OCI-LY1 (cell line): ENCODE measurements around the gene FNDC11.

Experiments
- H2AFZ ChIP-seq: fragments of 200-600 bp; sonication (generic), shearing (Covaris generic); 2 replicates; pipeline ENCODE4 v1.6.0; 2014; ENCODE audit warnings: antibody characterized with exemption, mild to moderate bottlenecking, low read length
- H3F3A ChIP-seq: fragments of 200-600 bp; sonication (generic), shearing (Covaris generic); 2 replicates; pipeline ENCODE4 v1.6.0; 2014; ENCODE audit warnings: mild to moderate bottlenecking, antibody characterized with exemption, low read length, moderate library complexity; ENCODE audit not compliant: insufficient read depth
- H3K27ac ChIP-seq: fragments of 200-600 bp; sonication (generic); 2 replicates; pipeline ENCODE4 v1.5.1; 2014; ENCODE audit warnings: low read length, mixed run types, mild to moderate bottlenecking, low read depth; ENCODE audit not compliant: poor library complexity, severe bottlenecking
- H3K27me3 ChIP-seq: fragments of 200-600 bp; sonication (generic); 2 replicates; pipeline ENCODE4 v1.6.0; 2014; ENCODE audit warnings: antibody characterized with exemption, mild to moderate bottlenecking, low read length, moderate library complexity; ENCODE audit not compliant: insufficient read depth
- H3K36me3 ChIP-seq: fragments of 200-600 bp; sonication (generic); 2 replicates; pipeline ENCODE4 v1.6.1; 2014; ENCODE audit warnings: mild to moderate bottlenecking, antibody characterized with exemption, low read length, moderate library complexity, mixed read lengths; ENCODE audit not compliant: insufficient read depth
- H3K4me1 ChIP-seq: fragments of 200-600 bp; sonication (generic); 2 replicates; pipeline ENCODE4 v1.5.1; 2014; ENCODE audit warnings: mild to moderate bottlenecking, low read length, moderate library complexity; ENCODE audit not compliant: insufficient read depth, severe bottlenecking
- H3K4me2 ChIP-seq: fragments of 200-600 bp; sonication (generic), shearing (Covaris generic); 2 replicates; pipeline ENCODE4 v1.6.1; 2014; ENCODE audit warnings: low read length
- H3K4me3 ChIP-seq: fragments of 200-600 bp; sonication (generic); 2 replicates; pipeline ENCODE4 v1.5.1; 2014; ENCODE audit warnings: low read length, low read depth, mild to moderate bottlenecking, mixed read lengths; ENCODE audit not compliant: poor library complexity, severe bottlenecking
- H3K79me2 ChIP-seq: fragments of 200-600 bp; shearing (Covaris generic); 2 replicates; pipeline ENCODE4 v1.6.1; 2016; ENCODE audit warnings: mixed run types, low read length, mixed read lengths; ENCODE audit not compliant: insufficient read depth
- H3K9ac ChIP-seq: fragments of 200-600 bp; sonication (generic), shearing (Covaris generic); 2 replicates; pipeline ENCODE4 v1.6.1; 2014; ENCODE audit warnings: mild to moderate bottlenecking, low read length, mixed read lengths
- H3K9me2 ChIP-seq: fragments of 200-600 bp; sonication (generic), shearing (Covaris generic); 2 replicates; pipeline ENCODE4 v1.6.1; 2014; ENCODE audit warnings: low read depth, mild to moderate bottlenecking, low read length, mixed read lengths
- H3K9me3 ChIP-seq: fragments of 200-600 bp; shearing (Covaris generic); 2 replicates; pipeline ENCODE4 v1.6.1; 2014; ENCODE audit warnings: low read length, mixed read lengths
- H4K20me1 ChIP-seq: fragments of 200-600 bp; sonication (generic), shearing (Covaris generic); 2 replicates; pipeline ENCODE4 v1.6.0; 2016; ENCODE audit warnings: mild to moderate bottlenecking, low read length; ENCODE audit not compliant: insufficient read depth
- CTCF ChIP-seq: fragments of 200-600 bp; sonication (generic), shearing (Covaris generic); IDR thresholded peaks from 2 replicates; pipeline ENCODE4 v1.5.1; 2017; ENCODE audit warnings: mild to moderate bottlenecking, antibody characterized with exemption, low read length, moderate library complexity, mixed read lengths
- EZH2 ChIP-seq: fragments of 200-600 bp; sonication (generic), shearing (Covaris generic); IDR thresholded peaks from 2 replicates; pipeline ENCODE4 v1.8.0; 2017; ENCODE audit warnings: borderline replicate concordance, mixed run types, mild to moderate bottlenecking, antibody characterized with exemption, low read length, moderate library complexity, mixed read lengths

Gene FNDC11

GRCh38 chr20:63536997-63537524 lies 16.9 kb upstream of the FNDC11 start, which contains the start of gene PTK6:
Gene PTK6, minus strand, starts transcription at chr20:63537376. Its CDS starts 62 bp downstream, at chr20:63537314.
- Histone ChIP-seq H3K4me2 (peak within 1 kb of the TSS; percentile 69), H3K27me3 (peaks cover 12% of the 10 kb centered on the region; the same call in 1 of the 2 replicates), H3K36me3 (no peaks in the 10 kb centered on the region), H3K4me1 (peaks cover 17% of the 10 kb centered on the region), H3F3A (no peaks in the 10 kb centered on the region), H4K20me1 (no peaks in the 10 kb centered on the region), H3K4me3 (peak within 1 kb of the TSS; percentile 60), H3K27ac (no peak within 1 kb of the TSS), H3K9me2 (no peaks in the 10 kb centered on the region), H3K79me2 (no peaks in the 10 kb centered on the region), H2AFZ (no peak within 1 kb of the TSS), H3K9me3 (no peaks in the 10 kb centered on the region), H3K9ac (peak within 1 kb of the TSS; percentile 64)
- TF ChIP-seq CTCF: no peak
- no peak for TF ChIP-seq EZH2

GRCh38 chr20:63537525-63538203 lies 16.3 kb upstream of the FNDC11 start:
- TF ChIP-seq EZH2 (no peak), CTCF (peak; percentile 95)
- Histone ChIP-seq H3K27ac (no peak overlapping the region), H3K79me2 (no peaks in the 10 kb centered on the region), H3K9ac (peak overlapping the region; percentile 64), H3K4me1 (peaks cover 17% of the 10 kb centered on the region), H3F3A (no peaks in the 10 kb centered on the region), H3K36me3 (no peaks in the 10 kb centered on the region), H2AFZ (no peak overlapping the region), H3K27me3 (peaks cover 12% of the 10 kb centered on the region; the same call in 1 of the 2 replicates), H3K9me3 (no peaks in the 10 kb centered on the region), H3K4me3 (peak overlapping the region; percentile 60), H3K9me2 (no peaks in the 10 kb centered on the region), H3K4me2 (peak overlapping the region; percentile 69), H4K20me1 (no peaks in the 10 kb centered on the region)

GRCh38 chr20:63538204-63539091 lies 15.5 kb upstream of the FNDC11 start:
- Histone ChIP-seq H4K20me1 (no peaks in the 10 kb centered on the region), H3K4me2 (peak overlapping the region; percentile 69; the same call in 1 of the 2 replicates), H3K27me3 (peaks cover 12% of the 10 kb centered on the region; the same call in 1 of the 2 replicates), H3K4me3 (no peak overlapping the region), H3K9ac (no peak overlapping the region), H3K36me3 (no peaks in the 10 kb centered on the region), H3K9me3 (no peaks in the 10 kb centered on the region), H3K27ac (no peak overlapping the region), H3K79me2 (no peaks in the 10 kb centered on the region), H3K9me2 (no peaks in the 10 kb centered on the region), H3K4me1 (peaks cover 17% of the 10 kb centered on the region), H2AFZ (no peak overlapping the region), H3F3A (no peaks in the 10 kb centered on the region)
- TF ChIP-seq CTCF: no peak
- no peak for TF ChIP-seq EZH2
